ENCODE results near the gene NR2C2AP. TPM values are rescaled to one million over a fixed set of nuclear protein-coding genes. Genes with fewer than 3 reads are reported as not detected.

NR2C2AP gene
- total RNA-seq, 3 donors from 2014 or later (not counting 1 experiment from before 2014, with no cell fraction given) = 14.7 to 16.7 (median 16.4) TPM

- Mint-ChIP-seq H3K4me1 (no peaks in the 10 kb centered on the region), H3K27ac (no peak overlapping the region), H3K4me3 (no peak overlapping the region), H3K36me3 (no peaks in the 10 kb centered on the region), H3K9me3 (peaks cover 2 to 3% of the 10 kb centered on the region in 2 donors), H3K27me3 (ENCODE audit: low read depth in 2 of 2) (peaks cover 0 to 14% of the 10 kb centered on the region in 2 donors)
- no peak overlapping the region for H3K4me3 ChIP-seq (ENCODE audit: low read length)
- intact Hi-C loops (cut with micrococcal nuclease) = no loop called here
- no peaks in the 10 kb centered on the region for H3K4me1 ChIP-seq (ENCODE audit: control insufficient read depth, insufficient read depth, low read length)
- peaks cover 5% of the 10 kb centered on the region for H3K9me3 ChIP-seq (ENCODE audit: control insufficient read depth, insufficient read depth, low read length)
- H3K27me3 ChIP-seq (ENCODE audit: control insufficient read depth, insufficient read depth, low read length) = peaks cover 2% of the 10 kb centered on the region
- no peaks in the 10 kb centered on the region for H3K36me3 ChIP-seq (ENCODE audit: control insufficient read depth, insufficient read depth, low read length)
- ATAC-seq (no peak), DNase-seq (no peak)
- no peak for TF ChIP-seq CTCF (IDR thresholded peaks at IDR 0.05)
- H3K27ac ChIP-seq (ENCODE audit: low read length) = no peak overlapping the region
These were observed 36.5 kb upstream of the NR2C2AP start for GRCh38 chr19:19239675-19240074.

GRCh38 chr19:19238126-19238894, 35.1 kb upstream of the NR2C2AP start:
- intact Hi-C loops (cut with micrococcal nuclease) = no loop called here

GRCh38 chr19:19236173-19236572, 33.0 kb upstream of the NR2C2AP start:
- H3K4me1 ChIP-seq (ENCODE audit: control insufficient read depth, insufficient read depth, low read length) = no peaks in the 10 kb centered on the region
- peaks cover 0 to 17% of the 10 kb centered on the region in 2 donors for H3K27me3 Mint-ChIP-seq (ENCODE audit: low read depth in 2 of 2)
- ATAC-seq = no peak

More at GRCh38 chr19:19238126-19238894, 35.1 kb upstream of the NR2C2AP start:
- no peak overlapping the region for H3K4me3 Mint-ChIP-seq
- Histone ChIP-seq H3K4me3 (ENCODE audit: low read length) (no peak overlapping the region), H3K4me1 (ENCODE audit: control insufficient read depth, insufficient read depth, low read length) (no peaks in the 10 kb centered on the region), H3K9me3 (ENCODE audit: control insufficient read depth, insufficient read depth, low read length) (peaks cover 17% of the 10 kb centered on the region), H3K27me3 (ENCODE audit: control insufficient read depth, insufficient read depth, low read length) (peaks cover 2% of the 10 kb centered on the region), H3K36me3 (ENCODE audit: control insufficient read depth, insufficient read depth, low read length) (no peaks in the 10 kb centered on the region), H3K27ac (ENCODE audit: low read length) (no peak overlapping the region)
- TF ChIP-seq CTCF (IDR thresholded peaks at IDR 0.05) = no peak
- no peaks in the 10 kb centered on the region for H3K36me3 Mint-ChIP-seq
- 84% methylated on average over 18 of the region's 18 CpGs for WGBS (ENCODE audit: insufficient coverage)
- no peak for ATAC-seq
- DNase-seq = no peak
- peaks cover 2 to 3% of the 10 kb centered on the region in 2 donors for H3K9me3 Mint-ChIP-seq
- no peaks in the 10 kb centered on the region for H3K4me1 Mint-ChIP-seq
- no peak overlapping the region for H3K27ac Mint-ChIP-seq
- peaks cover 0 to 14% of the 10 kb centered on the region in 2 donors for H3K27me3 Mint-ChIP-seq (ENCODE audit: low read depth in 2 of 2)

More at GRCh38 chr19:19236173-19236572, 33.0 kb upstream of the NR2C2AP start:
- Mint-ChIP-seq H3K4me1 (no peaks in the 10 kb centered on the region), H3K9me3 (peaks cover 2 to 3% of the 10 kb centered on the region in 2 donors), H3K27ac (no peak overlapping the region), H3K36me3 (no peaks in the 10 kb centered on the region), H3K4me3 (no peak overlapping the region)
- Histone ChIP-seq H3K4me3 (ENCODE audit: low read length) (no peak overlapping the region), H3K27me3 (ENCODE audit: control insufficient read depth, insufficient read depth, low read length) (peaks cover 2% of the 10 kb centered on the region), H3K27ac (ENCODE audit: low read length) (no peak overlapping the region), H3K36me3 (ENCODE audit: control insufficient read depth, insufficient read depth, low read length) (no peaks in the 10 kb centered on the region), H3K9me3 (ENCODE audit: control insufficient read depth, insufficient read depth, low read length) (peaks cover 19% of the 10 kb centered on the region)
- TF ChIP-seq CTCF (IDR thresholded peaks at IDR 0.05) = no peak
- DNase-seq = no peak
- intact Hi-C loops (cut with micrococcal nuclease) = no loop called here

Data from natural killer cell (primary cell).